ENCODE results near the gene TEX12. TPM values are rescaled to one million over a fixed set of nuclear protein-coding genes. Genes with fewer than 3 reads are reported as not detected.
A peak's percentile ranks its signal among the peaks of the same experiment; 100 is the strongest.

TEX12 gene
- total RNA-seq, 1 donor from 2014 or later = not detected

DNA sequence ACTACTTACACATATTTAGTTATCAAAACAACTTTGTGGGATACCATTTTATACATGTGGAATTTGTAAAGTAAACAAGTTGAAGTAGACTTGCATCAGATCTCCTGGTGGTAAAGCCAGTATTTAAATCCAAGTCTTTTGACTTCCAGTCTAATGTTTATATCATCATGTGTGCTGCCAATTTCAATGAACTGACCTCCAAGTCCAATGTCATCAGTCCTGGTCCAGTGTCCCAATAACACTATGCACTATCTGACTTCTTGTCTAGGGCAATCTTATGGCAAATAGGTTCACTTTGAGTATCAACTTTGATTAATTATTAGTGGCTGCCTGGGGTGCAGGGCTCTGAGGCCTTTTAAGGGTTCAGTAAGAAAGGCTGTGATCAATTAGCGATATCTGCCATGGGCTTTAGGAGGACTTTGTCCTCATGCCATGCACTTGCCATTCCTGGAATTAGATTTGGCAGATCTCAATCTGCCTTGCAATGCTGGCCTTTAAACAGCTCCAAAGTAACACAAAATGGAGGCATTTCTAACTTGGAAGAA lies 49.5 kb downstream of the TEX12 start:
- POLR2A ChIA-PET = no interaction called here

GRCh38 chr11:112219476-112220232 lies 52.5 kb downstream of the TEX12 start:
- peak; percentile 100 for ATAC-seq (ENCODE audit: low read depth)
- CTCF ChIA-PET = interaction anchor here (0.6 to 11.5 kb wide), 16 partner anchors 8 to 1313 kb away, joined by 3 to 166 read pairs (median 3); no protein-coding TSS in a partner anchor
- no peaks in the 10 kb centered on the region for H3K27me3 Mint-ChIP-seq
- peaks cover 2% of the 10 kb centered on the region for H3K4me1 Mint-ChIP-seq
- no peak overlapping the region for H3K4me3 Mint-ChIP-seq
- no peak overlapping the region for H3K27ac Mint-ChIP-seq
- TF ChIP-seq, protein P1, sequence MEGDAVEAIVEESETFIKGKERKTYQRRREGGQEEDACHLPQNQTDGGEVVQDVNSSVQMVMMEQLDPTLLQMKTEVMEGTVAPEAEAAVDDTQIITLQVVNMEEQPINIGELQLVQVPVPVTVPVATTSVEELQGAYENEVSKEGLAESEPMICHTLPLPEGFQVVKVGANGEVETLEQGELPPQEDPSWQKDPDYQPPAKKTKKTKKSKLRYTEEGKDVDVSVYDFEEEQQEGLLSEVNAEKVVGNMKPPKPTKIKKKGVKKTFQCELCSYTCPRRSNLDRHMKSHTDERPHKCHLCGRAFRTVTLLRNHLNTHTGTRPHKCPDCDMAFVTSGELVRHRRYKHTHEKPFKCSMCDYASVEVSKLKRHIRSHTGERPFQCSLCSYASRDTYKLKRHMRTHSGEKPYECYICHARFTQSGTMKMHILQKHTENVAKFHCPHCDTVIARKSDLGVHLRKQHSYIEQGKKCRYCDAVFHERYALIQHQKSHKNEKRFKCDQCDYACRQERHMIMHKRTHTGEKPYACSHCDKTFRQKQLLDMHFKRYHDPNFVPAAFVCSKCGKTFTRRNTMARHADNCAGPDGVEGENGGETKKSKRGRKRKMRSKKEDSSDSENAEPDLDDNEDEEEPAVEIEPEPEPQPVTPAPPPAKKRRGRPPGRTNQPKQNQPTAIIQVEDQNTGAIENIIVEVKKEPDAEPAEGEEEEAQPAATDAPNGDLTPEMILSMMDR (IDR thresholded peaks at IDR 0.05) = peak; percentile 58
- intact Hi-C loops (cut with micrococcal nuclease) = loop anchor here (1.0 to 10.0 kb wide), 7 partner anchors 61 to 1088 kb away; no protein-coding TSS in a partner anchor
- POLR2A ChIA-PET = interaction anchor here (0.5 to 1.0 kb wide), 3 partner anchors 61 to 283 kb away, joined by 3 to 4 read pairs (median 3); no protein-coding TSS in a partner anchor
- no peaks in the 10 kb centered on the region for H3K9me3 Mint-ChIP-seq
- no peak for DNase-seq
- no peaks in the 10 kb centered on the region for H3K36me3 Mint-ChIP-seq (ENCODE audit: low read depth)

More for the DNA sequence above, 49.5 kb downstream of the TEX12 start:
- Mint-ChIP-seq H3K27ac (no peak overlapping the region), H3K27me3 (no peaks in the 10 kb centered on the region), H3K4me3 (no peak overlapping the region), H3K9me3 (no peaks in the 10 kb centered on the region), H3K36me3 (ENCODE audit: low read depth) (no peaks in the 10 kb centered on the region), H3K4me1 (peaks cover 5% of the 10 kb centered on the region)
- CTCF ChIA-PET = interaction anchor here (1.8 to 11.5 kb wide), 2 partner anchors 63 to 1073 kb away, joined by 6 to 166 read pairs; no protein-coding TSS in a partner anchor
- no peak for ATAC-seq (ENCODE audit: low read depth)
- DNase-seq = no peak
- intact Hi-C loops (cut with micrococcal nuclease) = loop anchor here (5.0 to 10.0 kb wide), 3 partner anchors 368 to 1091 kb away; no protein-coding TSS in a partner anchor
- TF ChIP-seq, protein P1 (IDR thresholded peaks at IDR 0.05) = no peak

GRCh38 chr11:112221274-112221835 lies 54.2 kb downstream of the TEX12 start:
- peaks cover 4% of the 10 kb centered on the region for H3K4me1 Mint-ChIP-seq
- no peak for DNase-seq
- H3K27me3 Mint-ChIP-seq = no peaks in the 10 kb centered on the region
- TF ChIP-seq, protein P1 (IDR thresholded peaks at IDR 0.05) = no peak
- no peak overlapping the region for H3K27ac Mint-ChIP-seq
- no peaks in the 10 kb centered on the region for H3K9me3 Mint-ChIP-seq
- ChIA-PET CTCF (interaction anchor here (0.7 to 11.5 kb wide), 5 partner anchors 9 to 1068 kb away, joined by 3 to 166 read pairs (median 7); no protein-coding TSS in a partner anchor), POLR2A (no interaction called here)
- peaks cover 3% of the 10 kb centered on the region for H3K36me3 Mint-ChIP-seq (ENCODE audit: low read depth)
- intact Hi-C loops (cut with micrococcal nuclease) = no loop called here
- H3K4me3 Mint-ChIP-seq = no peak overlapping the region
- no peak for ATAC-seq (ENCODE audit: low read depth)

Other genes starting within 250 kb of the TEX12 start
- gene C11orf52, start 248.5 kb upstream of the TEX12 start, total RNA-seq = not detected in 2 replicates
- gene DIXDC1, start 230.0 kb upstream of the TEX12 start, total RNA-seq = 0.20 and 1.0 TPM in 2 replicates
- 27.5 and 31.5 TPM in 2 replicates for gene DLAT, start 142.0 kb upstream of the TEX12 start, total RNA-seq
- 0.22 and 0.44 TPM in 2 replicates for gene PIH1D2, start 93.4 kb upstream of the TEX12 start, total RNA-seq
- gene NKAPD1, start 93.1 kb upstream of the TEX12 start, total RNA-seq = 24.0 and 26.3 TPM in 2 replicates
- gene TIMM8B, start 80.6 kb upstream of the TEX12 start, total RNA-seq = 37.0 and 39.6 TPM in 2 replicates
- 79.9 and 82.1 TPM in 2 replicates for gene SDHD, start 80.5 kb upstream of the TEX12 start, total RNA-seq
- 0.34 and 1.00 TPM in 2 replicates for gene IL18, start 3.3 kb upstream of the TEX12 start, total RNA-seq
- 1.4 and 3.2 TPM in 2 replicates for gene BCO2, start 8.1 kb downstream of the TEX12 start, total RNA-seq
- 22.7 and 30.4 TPM in 2 replicates for gene PTS, start 59.1 kb downstream of the TEX12 start, total RNA-seq
- gene PLET1, start 93.5 kb downstream of the TEX12 start, total RNA-seq = not detected in 2 replicates

All from activated B cell treated with CpG ODN at 0.5 μM for 24 hours (primary cell).